Gastroesophageal sphincter (tissue), 4 donors: ENCODE data around the gene LIMA1. TPM values are rescaled to one million over a fixed set of nuclear protein-coding genes. Genes with fewer than 3 reads are reported as not detected.

ENCODE experiments used
- ATAC-seq: fragments of 150-250 bp; one replicate; pipeline ENCODE4 v1.9.1; 2016; ENCODE audit warnings: mild to moderate bottlenecking, moderate library complexity
- H3K27ac ChIP-seq, 4 donors: fragments of 200-600 bp; sonication (generic) in 3 of 4; 1 replicate in 3 of 4; 2 replicates in 1 of 4; pipeline ENCODE4 v1.5.1; 2016 to 2019
- H3K27me3 ChIP-seq: fragments of 200-600 bp; sonication (generic); one replicate; pipeline ENCODE4 v1.5.1; 2019
- H3K36me3 ChIP-seq, 2 donors: fragments of 200-600 bp; sonication (generic); one replicate each; pipeline ENCODE4 v1.5.1; 2019; ENCODE audit warnings: control low read depth in 1 of 2
- H3K4me1 ChIP-seq, 3 donors: fragments of 200-600 bp; sonication (generic); 1 replicate in 2 of 3; 2 replicates in 1 of 3; pipeline ENCODE4 v1.5.1; 2016 to 2019; ENCODE audit warnings: control low read depth in 2 of 3
- H3K4me3 ChIP-seq, 2 donors: fragments of 200-600 bp; sonication (generic); one replicate each; pipeline ENCODE4 v1.5.1; 2019; ENCODE audit warnings: mild to moderate bottlenecking in 1 of 2, moderate library complexity in 1 of 2
- H3K9me3 ChIP-seq, 3 donors: fragments of 200-600 bp; sonication (generic); one replicate each; pipeline ENCODE4 v1.5.1; 2017 to 2019; ENCODE audit warnings: control low read depth in 2 of 3
- CTCF ChIP-seq, 4 experiments: fragments of 200-600 bp in 2 of 4; fragments of 450-650 bp in 2 of 4; sonication (generic) in 1 of 4; IDR thresholded peaks; one replicate each; pipeline ENCODE4 v1.5.1; 2017 to 2019; ENCODE audit warnings: antibody characterized with exemption in 4 of 4, mild to moderate bottlenecking in 2 of 4, moderate library complexity in 2 of 4
- EP300 ChIP-seq: sonication (generic); formaldehyde crosslinking; IDR thresholded peaks from one replicate; pipeline ENCODE4 v1.6.1; 2017; ENCODE audit warnings: antibody characterized with exemption, mild to moderate bottlenecking
- POLR2A ChIP-seq, 2 donors: fragments of 450-650 bp; IDR thresholded peaks; one replicate each; pipeline ENCODE4 v1.6.1; 2017; ENCODE audit warnings: antibody characterized with exemption in 2 of 2, mild to moderate bottlenecking in 2 of 2, moderate library complexity in 1 of 2
- POLR2AphosphoS5 ChIP-seq: sonication (generic); formaldehyde crosslinking; IDR thresholded peaks from one replicate; pipeline ENCODE4 v1.6.1; 2017; ENCODE audit warnings: antibody characterized with exemption
- WGBS, 2 donors: methylation state at CpG; one replicate each; pipeline ENCODE4 v1.1.5; 2018; ENCODE audit warnings: low coverage in 1 of 2; 5-methylcytosine and 5-hydroxymethylcytosine counted together
- total RNA-seq, 4 donors: library from RNA; depleted of rRNA; stranded (reverse); fragments of >200 nt; gene quantifications; one replicate each; pipeline ENCODE4 v1.1.0, GENCODE V29; 2016

The LIMA1 gene
- total RNA-seq, 4 donors from 2014 or later: 27.6 to 91.3 (median 64.6) TPM

GRCh38 chr12:50164963-50165362 lies 118.4 kb downstream of the LIMA1 start:
- no peaks in the 10 kb centered on the region for H3K9me3 ChIP-seq
- H3K27me3 ChIP-seq: no peaks in the 10 kb centered on the region
- peaks cover 0 to 52% (median 5%) of the 10 kb centered on the region in 3 donors for H3K4me1 ChIP-seq
- H3K27ac ChIP-seq: no peak overlapping the region
- 91 to 95% methylated on average over 8 to 13 of the region's 20 CpGs for whole genome bisulfite sequencing, 2 donors
- ATAC-seq: no peak
- TF ChIP-seq POLR2AphosphoS5: no peak
- TF ChIP-seq POLR2A (IDR thresholded peaks at IDR 0.05): no peak
- TF ChIP-seq CTCF (IDR thresholded peaks at IDR 0.05): no peak
- TF ChIP-seq EP300: no peak
- no peak overlapping the region for H3K4me3 ChIP-seq
- no peaks in the 10 kb centered on the region for H3K36me3 ChIP-seq

- 32 to 50% methylated on average over 2 of the region's 2 CpGs for WGBS, 2 donors
- no peak for ATAC-seq
- H3K4me3 ChIP-seq: no peak overlapping the region
- H3K36me3 ChIP-seq: no peaks in the 10 kb centered on the region
- no peak overlapping the region for H3K27ac ChIP-seq
- no peaks in the 10 kb centered on the region for H3K9me3 ChIP-seq
- peaks cover 0 to 42% (median 5%) of the 10 kb centered on the region in 3 donors for H3K4me1 ChIP-seq
- H3K27me3 ChIP-seq: no peaks in the 10 kb centered on the region
- TF ChIP-seq CTCF (IDR thresholded peaks at IDR 0.05) (no peak), EP300 (no peak), POLR2AphosphoS5 (no peak), POLR2A (IDR thresholded peaks at IDR 0.05) (no peak)
Observed at GRCh38 chr12:50162230-50162629, 121.1 kb downstream of the LIMA1 start.

- no peak overlapping the region for H3K4me3 ChIP-seq
- no peaks in the 10 kb centered on the region for H3K9me3 ChIP-seq
- no peak overlapping the region for H3K27ac ChIP-seq
- no peaks in the 10 kb centered on the region for H3K27me3 ChIP-seq
- H3K36me3 ChIP-seq: no peaks in the 10 kb centered on the region
- no peak for TF ChIP-seq POLR2AphosphoS5
- TF ChIP-seq EP300: no peak
- TF ChIP-seq CTCF (IDR thresholded peaks at IDR 0.05): no peak
- TF ChIP-seq POLR2A (IDR thresholded peaks at IDR 0.05): no peak
- no peak for ATAC-seq
- H3K4me1 ChIP-seq: peaks cover 0 to 33% (median 0%) of the 10 kb centered on the region in 3 donors
Observed at GRCh38 chr12:50160643-50161042, 122.7 kb downstream of the LIMA1 start.

- 86 to 100% methylated on average over 2 of the region's 2 CpGs for WGBS, 2 donors
- ATAC-seq: no peak
Observed at GRCh38 chr12:50157259-50157658, 126.1 kb downstream of the LIMA1 start.

More at GRCh38 chr12:50157259-50157658, 126.1 kb downstream of the LIMA1 start:
- no peak overlapping the region for H3K4me3 ChIP-seq
- no peak for TF ChIP-seq EP300
- TF ChIP-seq CTCF (IDR thresholded peaks at IDR 0.05): no peak
- TF ChIP-seq POLR2A (IDR thresholded peaks at IDR 0.05): no peak
- TF ChIP-seq POLR2AphosphoS5: no peak
- H3K27ac ChIP-seq: no peak overlapping the region
- peaks cover 0 to 9% of the 10 kb centered on the region in 2 donors for H3K36me3 ChIP-seq
- H3K4me1 ChIP-seq: peaks cover 0 to 5% (median 0%) of the 10 kb centered on the region in 3 donors
- no peaks in the 10 kb centered on the region for H3K27me3 ChIP-seq
- H3K9me3 ChIP-seq: no peaks in the 10 kb centered on the region
